Measurements from ENCODE around the gene CISD3.

CISD3 gene

GRCh38 chr17:38710985-38711384, 19.2 kb upstream of the CISD3 start:
- no peak overlapping the region for H3K27ac ChIP-seq (ENCODE audit: low read depth, low read length)
- H3K9ac ChIP-seq (ENCODE audit: low read length), result no peak overlapping the region
- peaks cover 4% of the 10 kb centered on the region for H3K4me1 ChIP-seq (ENCODE audit: control insufficient read depth, insufficient read depth, low read length)
- no peak overlapping the region for H3K4me3 ChIP-seq (ENCODE audit: low read length)
- peaks cover 37% of the 10 kb centered on the region for H3K36me3 ChIP-seq (ENCODE audit: control insufficient read depth, insufficient read depth, low read length)
- no peaks in the 10 kb centered on the region for H3K27me3 ChIP-seq (ENCODE audit: control insufficient read depth, insufficient read depth, low read length)

DNA sequence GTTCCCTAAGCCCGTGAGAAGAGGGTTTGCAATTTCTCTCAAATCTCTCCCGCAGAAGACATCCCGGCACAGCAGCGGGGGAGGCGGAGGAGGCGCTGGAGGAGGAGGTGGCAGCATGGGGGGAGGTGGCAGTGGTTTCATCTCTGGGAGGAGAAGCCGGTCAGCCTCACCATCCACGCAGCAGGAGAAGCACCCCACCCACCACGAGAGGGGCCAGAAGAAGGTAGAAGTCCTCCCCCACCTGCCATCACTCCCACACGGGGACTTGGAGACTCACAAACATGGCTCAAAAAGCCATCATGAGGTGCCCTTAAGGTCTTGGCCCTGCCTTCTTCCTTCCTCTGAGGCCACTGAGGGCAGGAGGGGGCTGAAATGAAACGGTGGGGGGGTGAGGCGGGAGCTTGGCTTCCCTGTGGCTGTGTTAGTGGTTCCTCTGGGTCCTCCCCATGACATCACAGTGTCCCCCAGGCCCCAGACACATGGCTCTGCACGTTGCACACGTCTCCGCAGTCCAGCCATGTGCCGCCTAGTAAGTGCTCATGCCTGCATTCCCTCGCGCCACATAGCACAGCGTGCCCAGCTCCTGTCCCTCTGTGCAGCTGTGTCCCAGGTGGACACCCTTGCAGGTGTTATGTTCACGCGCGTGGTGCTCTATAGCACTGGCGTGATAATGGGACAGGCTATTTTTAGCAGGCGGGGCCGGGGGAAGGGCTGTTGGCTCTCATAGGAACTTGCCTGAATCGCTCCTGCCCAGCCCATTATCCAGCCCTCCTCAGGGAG, 18.2 kb upstream of the CISD3 start:
- H3K4me1 ChIP-seq (ENCODE audit: control insufficient read depth, insufficient read depth, low read length), result peaks cover under 1% of the 10 kb centered on the region
- peaks cover 47% of the 10 kb centered on the region for H3K36me3 ChIP-seq (ENCODE audit: control insufficient read depth, insufficient read depth, low read length)
- no peaks in the 10 kb centered on the region for H3K27me3 ChIP-seq (ENCODE audit: control insufficient read depth, insufficient read depth, low read length)
- no peak overlapping the region for H3K9ac ChIP-seq (ENCODE audit: low read length)
- no peak overlapping the region for H3K27ac ChIP-seq (ENCODE audit: low read depth, low read length)
- H3K4me3 ChIP-seq (ENCODE audit: low read length), result no peak overlapping the region

GRCh38 chr17:38712593-38712992, 17.5 kb upstream of the CISD3 start:
- H3K4me3 ChIP-seq (ENCODE audit: low read length), result no peak overlapping the region
- peaks cover 49% of the 10 kb centered on the region for H3K36me3 ChIP-seq (ENCODE audit: control insufficient read depth, insufficient read depth, low read length)
- H3K27ac ChIP-seq (ENCODE audit: low read depth, low read length), result no peak overlapping the region
- no peaks in the 10 kb centered on the region for H3K27me3 ChIP-seq (ENCODE audit: control insufficient read depth, insufficient read depth, low read length)
- no peaks in the 10 kb centered on the region for H3K4me1 ChIP-seq (ENCODE audit: control insufficient read depth, insufficient read depth, low read length)
- no peak overlapping the region for H3K9ac ChIP-seq (ENCODE audit: low read length)

GRCh38 chr17:38713456-38714075, 16.6 kb upstream of the CISD3 start:
- peaks cover 52% of the 10 kb centered on the region for H3K36me3 ChIP-seq (ENCODE audit: control insufficient read depth, insufficient read depth, low read length)

GRCh38 chr17:38715216-38715943, 14.8 kb upstream of the CISD3 start:
- Histone ChIP-seq H3K27me3 (ENCODE audit: control insufficient read depth, insufficient read depth, low read length) (no peaks in the 10 kb centered on the region), H3K27ac (ENCODE audit: low read depth, low read length) (no peak overlapping the region), H3K4me3 (ENCODE audit: low read length) (no peak overlapping the region), H3K9ac (ENCODE audit: low read length) (no peak overlapping the region), H3K4me1 (ENCODE audit: control insufficient read depth, insufficient read depth, low read length) (no peaks in the 10 kb centered on the region), H3K36me3 (ENCODE audit: control insufficient read depth, insufficient read depth, low read length) (peaks cover 41% of the 10 kb centered on the region)

More at GRCh38 chr17:38713456-38714075, 16.6 kb upstream of the CISD3 start:
- Histone ChIP-seq H3K27ac (ENCODE audit: low read depth, low read length) (no peak overlapping the region), H3K9ac (ENCODE audit: low read length) (no peak overlapping the region), H3K27me3 (ENCODE audit: control insufficient read depth, insufficient read depth, low read length) (no peaks in the 10 kb centered on the region), H3K4me1 (ENCODE audit: control insufficient read depth, insufficient read depth, low read length) (no peaks in the 10 kb centered on the region), H3K4me3 (ENCODE audit: low read length) (no peak overlapping the region)

DNA sequence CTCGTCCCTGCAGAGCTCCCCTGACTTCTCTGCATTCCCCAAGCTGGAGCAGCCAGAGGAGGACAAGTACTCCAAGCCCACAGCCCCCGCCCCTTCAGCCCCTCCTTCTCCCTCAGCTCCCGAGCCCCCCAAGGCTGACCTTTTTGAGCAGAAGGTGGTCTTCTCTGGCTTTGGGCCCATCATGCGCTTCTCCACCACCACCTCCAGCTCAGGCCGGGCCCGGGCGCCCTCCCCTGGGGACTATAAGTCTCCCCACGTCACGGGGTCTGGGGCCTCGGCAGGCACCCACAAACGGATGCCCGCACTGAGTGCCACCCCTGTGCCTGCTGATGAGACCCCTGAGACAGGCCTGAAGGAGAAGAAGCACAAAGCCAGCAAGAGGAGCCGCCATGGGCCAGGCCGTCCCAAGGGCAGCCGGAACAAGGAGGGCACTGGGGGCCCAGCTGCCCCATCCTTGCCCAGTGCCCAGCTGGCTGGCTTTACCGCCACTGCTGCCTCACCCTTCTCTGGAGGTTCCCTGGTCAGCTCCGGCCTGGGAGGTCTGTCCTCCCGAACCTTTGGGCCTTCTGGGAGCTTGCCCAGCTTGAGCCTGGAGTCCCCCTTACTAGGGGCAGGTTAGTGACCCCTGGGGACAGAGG, 13.7 kb upstream of the CISD3 start:
- no peaks in the 10 kb centered on the region for H3K4me1 ChIP-seq (ENCODE audit: control insufficient read depth, insufficient read depth, low read length)
- peaks cover 46% of the 10 kb centered on the region for H3K36me3 ChIP-seq (ENCODE audit: control insufficient read depth, insufficient read depth, low read length)
- no peaks in the 10 kb centered on the region for H3K27me3 ChIP-seq (ENCODE audit: control insufficient read depth, insufficient read depth, low read length)
- no peak overlapping the region for H3K4me3 ChIP-seq (ENCODE audit: low read length)
- H3K9ac ChIP-seq (ENCODE audit: low read length), result no peak overlapping the region
- no peak overlapping the region for H3K27ac ChIP-seq (ENCODE audit: low read depth, low read length)

DNA sequence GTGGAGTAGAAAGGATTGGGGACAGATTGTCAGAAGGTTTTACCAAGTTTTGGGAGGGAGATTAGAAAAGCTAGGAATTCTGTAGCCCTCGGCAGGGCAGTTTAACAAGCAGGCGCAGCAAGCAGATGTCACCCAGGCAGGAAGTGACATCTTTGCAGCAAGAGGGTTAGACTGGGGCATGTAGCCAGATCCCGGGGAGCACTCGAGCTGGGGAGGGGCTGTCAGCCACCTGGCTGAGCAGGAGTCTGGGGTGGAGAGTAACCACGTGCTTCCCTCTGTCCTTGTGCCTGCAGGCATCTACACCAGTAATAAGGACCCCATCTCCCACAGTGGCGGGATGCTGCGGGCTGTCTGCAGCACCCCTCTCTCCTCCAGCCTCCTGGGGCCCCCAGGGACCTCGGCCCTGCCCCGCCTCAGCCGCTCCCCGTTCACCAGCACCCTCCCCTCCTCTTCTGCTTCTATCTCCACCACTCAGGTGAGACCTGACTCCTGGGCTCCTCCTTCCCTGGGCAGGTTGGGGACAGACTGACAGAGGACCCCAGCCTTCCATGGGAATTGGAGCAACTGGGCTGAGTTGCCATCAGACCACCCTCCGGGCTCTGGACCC, 12.9 kb upstream of the CISD3 start:
- peaks cover 42% of the 10 kb centered on the region for H3K36me3 ChIP-seq (ENCODE audit: control insufficient read depth, insufficient read depth, low read length)
- no peak overlapping the region for H3K4me3 ChIP-seq (ENCODE audit: low read length)
- no peak overlapping the region for H3K9ac ChIP-seq (ENCODE audit: low read length)
- H3K4me1 ChIP-seq (ENCODE audit: control insufficient read depth, insufficient read depth, low read length), result no peaks in the 10 kb centered on the region
- no peaks in the 10 kb centered on the region for H3K27me3 ChIP-seq (ENCODE audit: control insufficient read depth, insufficient read depth, low read length)
- H3K27ac ChIP-seq (ENCODE audit: low read depth, low read length), result no peak overlapping the region

DNA sequence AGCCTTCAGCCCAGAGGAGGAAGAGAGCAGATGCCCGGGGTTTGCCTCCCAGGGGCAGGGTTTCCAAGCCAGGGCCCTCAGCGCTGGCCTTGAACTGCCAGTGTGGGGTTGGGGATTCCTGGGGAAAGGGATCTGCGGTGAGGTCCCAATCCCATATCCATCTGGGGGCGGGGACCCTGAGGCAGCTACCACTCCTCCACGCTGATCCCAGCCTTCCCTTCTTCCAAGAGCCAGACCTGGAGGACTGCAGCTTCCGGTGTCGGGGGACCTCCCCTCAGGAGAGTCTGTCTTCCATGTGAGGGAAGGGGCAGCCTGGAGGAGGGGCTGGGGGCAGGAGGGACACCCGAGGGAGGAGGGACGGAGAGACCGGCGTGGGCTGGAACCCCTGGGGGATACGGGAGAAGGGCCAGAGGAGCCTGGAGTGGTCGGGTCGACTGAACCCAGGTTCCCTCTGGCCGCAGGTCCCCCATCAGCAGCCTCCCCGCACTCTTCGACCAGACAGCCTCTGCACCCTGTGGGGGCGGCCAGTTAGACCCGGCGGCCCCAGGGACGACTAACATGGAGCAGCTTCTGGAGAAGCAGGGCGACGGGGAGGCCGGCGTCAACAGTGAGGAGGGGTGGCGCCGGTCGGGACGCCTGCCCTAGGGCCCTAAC, 10.7 kb upstream of the CISD3 start:
- Histone ChIP-seq H3K36me3 (ENCODE audit: control insufficient read depth, insufficient read depth, low read length) (peaks cover 32% of the 10 kb centered on the region), H3K27me3 (ENCODE audit: control insufficient read depth, insufficient read depth, low read length) (no peaks in the 10 kb centered on the region), H3K4me3 (ENCODE audit: low read length) (no peak overlapping the region), H3K4me1 (ENCODE audit: control insufficient read depth, insufficient read depth, low read length) (no peaks in the 10 kb centered on the region), H3K9ac (ENCODE audit: low read length) (no peak overlapping the region), H3K27ac (ENCODE audit: low read depth, low read length) (no peak overlapping the region)

GRCh38 chr17:38719943-38720641, 10.0 kb upstream of the CISD3 start:
- H3K9ac ChIP-seq (ENCODE audit: low read length), result no peak overlapping the region
- no peak overlapping the region for H3K27ac ChIP-seq (ENCODE audit: low read depth, low read length)
- no peaks in the 10 kb centered on the region for H3K27me3 ChIP-seq (ENCODE audit: control insufficient read depth, insufficient read depth, low read length)
- H3K4me3 ChIP-seq (ENCODE audit: low read length), result no peak overlapping the region
- H3K4me1 ChIP-seq (ENCODE audit: control insufficient read depth, insufficient read depth, low read length), result no peaks in the 10 kb centered on the region
- peaks cover 32% of the 10 kb centered on the region for H3K36me3 ChIP-seq (ENCODE audit: control insufficient read depth, insufficient read depth, low read length)

DNA sequence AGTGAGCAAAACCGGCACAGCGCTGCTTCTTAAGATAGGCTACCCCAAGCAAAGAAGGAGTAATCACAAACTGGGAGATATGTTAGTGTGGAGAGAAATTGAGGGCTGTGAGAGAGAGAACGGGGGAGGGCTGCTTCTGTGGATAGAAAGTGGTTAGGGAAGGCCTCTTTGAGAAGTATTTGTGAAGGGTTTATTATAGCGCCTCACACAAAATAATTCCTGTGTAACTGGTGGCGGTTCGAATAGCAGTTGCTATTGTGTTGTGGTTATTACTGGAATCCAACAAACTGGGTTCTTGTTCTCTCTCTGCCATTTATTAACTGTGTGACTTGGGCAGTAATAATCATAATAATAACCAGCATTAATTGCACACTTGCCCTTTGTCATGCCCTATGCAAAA, 9.2 kb upstream of the CISD3 start:
- Histone ChIP-seq H3K4me1 (ENCODE audit: control insufficient read depth, insufficient read depth, low read length) (no peaks in the 10 kb centered on the region), H3K27me3 (ENCODE audit: control insufficient read depth, insufficient read depth, low read length) (no peaks in the 10 kb centered on the region), H3K27ac (ENCODE audit: low read depth, low read length) (no peak overlapping the region), H3K4me3 (ENCODE audit: low read length) (no peak overlapping the region), H3K9ac (ENCODE audit: low read length) (no peak overlapping the region), H3K36me3 (ENCODE audit: control insufficient read depth, insufficient read depth, low read length) (peaks cover 32% of the 10 kb centered on the region)

GRCh38 chr17:38721802-38722201, 8.3 kb upstream of the CISD3 start:
- no peak overlapping the region for H3K9ac ChIP-seq (ENCODE audit: low read length)
- no peaks in the 10 kb centered on the region for H3K4me1 ChIP-seq (ENCODE audit: control insufficient read depth, insufficient read depth, low read length)
- no peak overlapping the region for H3K27ac ChIP-seq (ENCODE audit: low read depth, low read length)
- no peak overlapping the region for H3K4me3 ChIP-seq (ENCODE audit: low read length)
- peaks cover 25% of the 10 kb centered on the region for H3K36me3 ChIP-seq (ENCODE audit: control insufficient read depth, insufficient read depth, low read length)
- no peaks in the 10 kb centered on the region for H3K27me3 ChIP-seq (ENCODE audit: control insufficient read depth, insufficient read depth, low read length)
